HEK293 (cell line): ENCODE results near the gene CHORDC1.
"Not testable (repeated sequence)": the region's sequence is repeated elsewhere in the genome, so short reads cannot be mapped to it uniquely, and the experiment has no call there.

Source experiments
- CTCF ChIA-PET: fragments of 350-600 bp; formaldehyde crosslinking; extraction: SDS; loops from one replicate; lab custom pipeline; 2021; ENCODE audit warnings: antibody characterized with exemption; lab: Yijun Ruan, JAX
- POLR2A ChIA-PET: fragments of 300-600 bp; formaldehyde crosslinking; extraction: SDS; loops from one replicate; lab custom pipeline; 2020; ENCODE audit warnings: antibody characterized with exemption, inconsistent platforms; lab: Yijun Ruan, JAX
- H3K27ac ChIP-seq: fragments of 200-500 bp; sonication (Bioruptor generic); 2 replicates; pipeline ENCODE4 v1.5.1; 2014; ENCODE audit warnings: low read depth, low read length, control low read depth, inconsistent platforms; ENCODE audit errors: extremely low read depth
- H3K36me3 ChIP-seq, 2 experiments: fragments of 200-500 bp in 1 of 2; sonication (Bioruptor generic) in 1 of 2; 1 replicate in 1 of 2; 2 replicates in 1 of 2; pipeline ENCODE4 v1.5.1; 2014 to 2017; ENCODE audit warnings: inconsistent platforms in 2 of 2, low read length in 2 of 2; ENCODE audit not compliant: control insufficient read depth in 2 of 2, insufficient read depth in 1 of 2
- H3K4me1 ChIP-seq: fragments of 200-500 bp; sonication (Bioruptor generic); 2 replicates; pipeline ENCODE4 v1.5.1; 2014; ENCODE audit warnings: mild to moderate bottlenecking, low read length, inconsistent platforms; ENCODE audit not compliant: control insufficient read depth, insufficient read depth
- H3K4me3 ChIP-seq: 2 replicates; pipeline ENCODE4 v1.5.1; 2011; ENCODE audit warnings: low read depth, mild to moderate bottlenecking, control low read depth, low read length, moderate library complexity
- H3K9me3 ChIP-seq: fragments of 200-500 bp; sonication (Bioruptor generic); 2 replicates; pipeline ENCODE4 v1.5.1; 2014; ENCODE audit warnings: low read depth, low read length, inconsistent platforms; ENCODE audit not compliant: control insufficient read depth, insufficient read depth
- KLF1 ChIP-seq: fragments of 450-650 bp; formaldehyde crosslinking; IDR thresholded peaks from 2 replicates; pipeline ENCODE4 v1.5.1; 2016; ENCODE audit warnings: missing biosample characterization, missing genetic modification characterization
- KLF10 ChIP-seq: fragments of 450-650 bp; IDR thresholded peaks from 2 replicates; pipeline ENCODE4 v1.5.1; 2018; ENCODE audit warnings: missing biosample characterization, mild to moderate bottlenecking, missing genetic modification characterization
- MYNN ChIP-seq: fragments of 450-650 bp; formaldehyde crosslinking; IDR thresholded peaks from 2 replicates; pipeline ENCODE4 v1.5.1; 2016; ENCODE audit warnings: missing biosample characterization, missing genetic modification characterization, borderline replicate concordance
- SALL2 ChIP-seq: fragments of 450-650 bp; formaldehyde crosslinking; IDR thresholded peaks from 2 replicates; pipeline ENCODE4 v1.5.0; 2017; ENCODE audit warnings: missing biosample characterization, mild to moderate bottlenecking, missing genetic modification characterization, borderline replicate concordance
- SETDB1 ChIP-seq: IDR thresholded peaks from one replicate; pipeline ENCODE4 v1.6.1; 2017; ENCODE audit warnings: mild to moderate bottlenecking, low read length, moderate library complexity, mixed read lengths; ENCODE audit not compliant: insufficient read length
- TRIM28 ChIP-seq: IDR thresholded peaks from 2 replicates; pipeline ENCODE4 v1.6.1; 2011; ENCODE audit warnings: low read length, control low read depth, borderline replicate concordance
- ZFP69B ChIP-seq: fragments of 450-650 bp; formaldehyde crosslinking; IDR thresholded peaks from 2 replicates; pipeline ENCODE4 v1.5.1; 2016; ENCODE audit warnings: missing biosample characterization, missing genetic modification characterization
- ZNF140 ChIP-seq: fragments of 450-650 bp; formaldehyde crosslinking; IDR thresholded peaks from 2 replicates; pipeline ENCODE4 v1.5.1; 2016; ENCODE audit warnings: missing biosample characterization, missing genetic modification characterization
- ZNF169 ChIP-seq: fragments of 450-650 bp; formaldehyde crosslinking; IDR thresholded peaks from 2 replicates; pipeline ENCODE4 v1.5.1; 2016; ENCODE audit warnings: missing biosample characterization, missing genetic modification characterization
- ZNF341 ChIP-seq: fragments of 450-650 bp; formaldehyde crosslinking; IDR thresholded peaks from 2 replicates; pipeline ENCODE4; 2016; ENCODE audit warnings: low read depth, missing biosample characterization, missing genetic modification characterization
- ZNF391 ChIP-seq: fragments of 450-650 bp; formaldehyde crosslinking; IDR thresholded peaks from 2 replicates; pipeline ENCODE4 v1.5.1; 2016; ENCODE audit warnings: low read depth, missing biosample characterization, missing genetic modification characterization, borderline replicate concordance
- ZNF544 ChIP-seq: fragments of 450-650 bp; formaldehyde crosslinking; IDR thresholded peaks from 2 replicates; pipeline ENCODE4 v1.5.0; 2017; ENCODE audit warnings: missing biosample characterization, missing genetic modification characterization
- ZNF701 ChIP-seq: fragments of 450-650 bp; formaldehyde crosslinking; IDR thresholded peaks from 2 replicates; pipeline ENCODE4 v1.5.1; 2016; ENCODE audit warnings: missing biosample characterization, missing genetic modification characterization
- ZSCAN30 ChIP-seq: fragments of 450-650 bp; IDR thresholded peaks from 2 replicates; pipeline ENCODE4 v1.5.1; 2018; ENCODE audit warnings: missing biosample characterization, mild to moderate bottlenecking, missing genetic modification characterization, moderate library complexity
- TF ChIP-seq, protein P1 (sequence below): fragments of 450-650 bp; formaldehyde crosslinking; IDR thresholded peaks from 2 replicates; pipeline ENCODE4 v1.5.1; 2016; ENCODE audit warnings: missing biosample characterization, missing genetic modification characterization
- TF ChIP-seq, protein P2 (sequence below): fragments of 450-650 bp; formaldehyde crosslinking; IDR thresholded peaks from 2 replicates; pipeline ENCODE4 v1.5.1; 2016; ENCODE audit warnings: missing biosample characterization, missing genetic modification characterization

Gene CHORDC1

DNA sequence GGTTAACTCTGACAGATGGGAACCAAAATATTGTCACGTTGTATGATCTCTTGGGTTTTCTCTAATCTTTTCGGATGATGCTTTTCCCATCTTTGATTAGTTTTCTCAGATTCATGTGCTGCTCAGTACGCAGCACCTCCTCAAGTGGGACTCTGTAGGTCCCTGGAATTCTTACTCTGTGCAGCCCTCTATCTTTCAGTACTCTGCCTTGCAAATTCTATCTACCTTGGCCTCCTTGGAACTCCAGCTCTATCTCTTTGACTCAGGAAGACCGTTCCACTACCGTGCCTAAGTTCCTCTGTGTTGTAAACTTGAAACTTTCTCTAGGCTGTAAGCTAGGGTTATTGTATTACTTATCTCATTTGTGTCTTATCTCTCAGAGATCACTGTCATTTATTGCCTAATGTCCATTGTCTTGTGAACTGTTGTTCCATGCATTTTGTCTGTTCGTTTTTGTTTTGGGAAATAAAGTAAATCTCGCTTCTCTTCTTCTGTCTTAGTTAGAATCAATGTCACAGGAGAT, 20.1 kb upstream of the CHORDC1 start:
- ChIA-PET CTCF (no interaction called here), POLR2A (no interaction called here)
- TF ChIP-seq ZFP69B (no peak), ZNF544 (tag by site-specific recombination) (no peak), ZNF140 (no peak), ZNF391 (no peak)

DNA sequence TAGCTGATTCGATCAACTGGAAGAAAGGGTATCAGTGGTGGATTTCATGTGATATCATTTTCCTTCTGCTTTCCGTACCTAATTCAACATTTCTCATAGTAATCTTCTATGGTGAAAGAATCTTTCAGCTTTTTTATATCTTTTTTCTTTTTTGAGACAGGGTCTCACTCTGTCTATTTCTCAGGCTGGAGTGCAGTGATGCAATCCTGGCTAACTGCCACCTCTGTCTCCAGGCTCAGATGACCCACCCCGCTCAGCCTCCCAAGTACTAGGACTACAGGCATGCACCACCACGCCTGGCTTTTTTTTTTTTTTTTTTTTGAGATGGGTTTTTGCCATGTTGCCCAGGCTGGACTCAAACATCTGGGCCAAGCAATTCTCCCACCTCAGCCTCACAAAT, 18.6 kb upstream of the CHORDC1 start:
- no peak overlapping the region for H3K4me3 ChIP-seq
- ChIA-PET CTCF (no interaction called here), POLR2A (no interaction called here)
- H3K4me1 ChIP-seq = no peaks in the 10 kb centered on the region
- H3K9me3 ChIP-seq = no peaks in the 10 kb centered on the region
- TF ChIP-seq SALL2 (tag by site-specific recombination) (no peak), ZNF701 (tag by site-specific recombination) (no peak), ZSCAN30 (tag by site-specific recombination) (no peak), MYNN (tag by site-specific recombination) (no peak), KLF1 (tag by site-specific recombination) (no peak), ZNF169 (tag by site-specific recombination) (no peak), SETDB1 (no peak), KLF10 (tag by site-specific recombination) (no peak)
- TF ChIP-seq, protein P1, sequence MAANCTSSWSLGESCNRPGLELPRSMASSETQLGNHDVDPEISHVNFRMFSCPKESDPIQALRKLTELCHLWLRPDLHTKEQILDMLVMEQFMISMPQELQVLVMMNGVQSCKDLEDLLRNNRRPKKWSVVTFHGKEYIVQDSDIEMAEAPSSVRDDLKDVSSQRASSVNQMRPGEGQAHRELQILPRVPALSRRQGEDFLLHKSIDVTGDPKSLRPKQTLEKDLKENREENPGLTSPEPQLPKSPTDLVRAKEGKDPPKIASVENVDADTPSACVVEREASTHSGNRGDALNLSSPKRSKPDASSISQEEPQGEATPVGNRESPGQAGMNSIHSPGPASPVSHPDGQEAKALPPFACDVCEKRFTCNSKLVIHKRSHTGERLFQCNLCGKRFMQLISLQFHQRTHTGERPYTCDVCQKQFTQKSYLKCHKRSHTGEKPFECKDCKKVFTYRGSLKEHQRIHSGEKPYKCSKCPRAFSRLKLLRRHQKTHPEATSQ (tag by site-specific recombination) = no peak
- TF ChIP-seq, protein P2, sequence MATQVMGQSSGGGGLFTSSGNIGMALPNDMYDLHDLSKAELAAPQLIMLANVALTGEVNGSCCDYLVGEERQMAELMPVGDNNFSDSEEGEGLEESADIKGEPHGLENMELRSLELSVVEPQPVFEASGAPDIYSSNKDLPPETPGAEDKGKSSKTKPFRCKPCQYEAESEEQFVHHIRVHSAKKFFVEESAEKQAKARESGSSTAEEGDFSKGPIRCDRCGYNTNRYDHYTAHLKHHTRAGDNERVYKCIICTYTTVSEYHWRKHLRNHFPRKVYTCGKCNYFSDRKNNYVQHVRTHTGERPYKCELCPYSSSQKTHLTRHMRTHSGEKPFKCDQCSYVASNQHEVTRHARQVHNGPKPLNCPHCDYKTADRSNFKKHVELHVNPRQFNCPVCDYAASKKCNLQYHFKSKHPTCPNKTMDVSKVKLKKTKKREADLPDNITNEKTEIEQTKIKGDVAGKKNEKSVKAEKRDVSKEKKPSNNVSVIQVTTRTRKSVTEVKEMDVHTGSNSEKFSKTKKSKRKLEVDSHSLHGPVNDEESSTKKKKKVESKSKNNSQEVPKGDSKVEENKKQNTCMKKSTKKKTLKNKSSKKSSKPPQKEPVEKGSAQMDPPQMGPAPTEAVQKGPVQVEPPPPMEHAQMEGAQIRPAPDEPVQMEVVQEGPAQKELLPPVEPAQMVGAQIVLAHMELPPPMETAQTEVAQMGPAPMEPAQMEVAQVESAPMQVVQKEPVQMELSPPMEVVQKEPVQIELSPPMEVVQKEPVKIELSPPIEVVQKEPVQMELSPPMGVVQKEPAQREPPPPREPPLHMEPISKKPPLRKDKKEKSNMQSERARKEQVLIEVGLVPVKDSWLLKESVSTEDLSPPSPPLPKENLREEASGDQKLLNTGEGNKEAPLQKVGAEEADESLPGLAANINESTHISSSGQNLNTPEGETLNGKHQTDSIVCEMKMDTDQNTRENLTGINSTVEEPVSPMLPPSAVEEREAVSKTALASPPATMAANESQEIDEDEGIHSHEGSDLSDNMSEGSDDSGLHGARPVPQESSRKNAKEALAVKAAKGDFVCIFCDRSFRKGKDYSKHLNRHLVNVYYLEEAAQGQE = no peak
- no peaks in the 10 kb centered on the region for H3K36me3 ChIP-seq
- no peak overlapping the region for H3K27ac ChIP-seq

More for the DNA sequence above, 20.1 kb upstream of the CHORDC1 start:
- H3K36me3 ChIP-seq = no peaks in the 10 kb centered on the region
- H3K27ac ChIP-seq = no peak overlapping the region
- no peaks in the 10 kb centered on the region for H3K9me3 ChIP-seq
- no peak overlapping the region for H3K4me3 ChIP-seq
- no peaks in the 10 kb centered on the region for H3K4me1 ChIP-seq

DNA sequence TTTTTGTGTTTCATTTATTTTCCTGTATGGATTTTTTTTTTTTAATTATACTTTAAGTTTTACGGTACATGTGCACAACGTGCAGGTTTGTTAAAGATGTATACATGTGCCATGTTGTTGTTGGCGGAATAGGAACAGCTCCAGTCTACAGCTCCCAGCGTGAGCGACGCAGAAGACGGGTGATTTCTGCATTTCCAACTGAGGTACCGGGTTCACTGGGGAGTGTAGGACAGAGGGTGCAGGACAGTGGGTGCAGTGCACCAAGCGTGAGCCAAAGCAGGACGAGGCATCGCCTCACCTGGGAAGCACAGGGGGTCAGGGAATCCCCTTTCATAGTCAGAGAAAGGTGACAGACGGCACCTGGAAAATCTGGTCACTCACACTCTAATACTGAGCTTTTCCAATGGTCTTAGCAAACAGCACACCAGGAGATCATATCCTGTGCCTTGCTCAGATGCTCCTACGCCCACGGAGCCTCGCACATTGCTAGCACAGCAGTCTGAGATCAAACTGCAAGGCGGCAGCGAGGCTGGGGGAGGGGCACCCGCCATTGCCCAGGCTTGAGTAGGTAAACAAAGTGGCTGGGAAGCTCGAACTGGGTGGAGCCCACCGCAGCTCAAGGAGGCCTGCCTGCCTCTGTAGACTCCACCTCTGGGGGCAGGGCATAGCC, 17.3 kb upstream of the CHORDC1 start:
- H3K27ac ChIP-seq, POLR2A ChIA-PET, H3K9me3 ChIP-seq, H3K36me3 ChIP-seq, H3K4me3 ChIP-seq, CTCF ChIA-PET, H3K4me1 ChIP-seq: not testable (repeated sequence)
- peak; percentile 14; the same call in 1 of the 2 replicates for TF ChIP-seq ZNF341 (tag by site-specific recombination)
- 0 out of 2 replicates have a peak, but pooled peaks have one; percentile 37 for TF ChIP-seq TRIM28
